Bronchial epithelial cell (primary cell): ENCODE results near the gene KIF25. TPM values are rescaled to one million over a fixed set of nuclear protein-coding genes. Genes with fewer than 3 reads are reported as not detected.

Source experiments
- DNase-seq: peaks from one replicate; pipeline ENCODE4 v3.0.0-alpha.2; 2010; ENCODE audit warnings: low read depth
- FAIRE-seq: peaks from 2 replicates; lab custom pipeline; 2011; peaks lifted over from hg19 to GRCh38; lab: Jason Lieb, UNC
- H3K27me3 ChIP-seq: 2 replicates; pipeline ENCODE4 v1.5.1; 2011; ENCODE audit warnings: low read length; ENCODE audit not compliant: control insufficient read depth, insufficient read depth
- H3K36me3 ChIP-seq: 2 replicates; pipeline ENCODE4 v1.5.1; 2011; ENCODE audit warnings: low read length; ENCODE audit not compliant: control insufficient read depth, insufficient read depth
- H3K4me3 ChIP-seq: 2 replicates; pipeline ENCODE4 v1.5.1; 2011; ENCODE audit warnings: mild to moderate bottlenecking, low read depth, low read length, control low read depth
- CTCF ChIP-seq: IDR thresholded peaks from 2 replicates; pipeline ENCODE4 v1.5.1; 2011; ENCODE audit warnings: mild to moderate bottlenecking, moderate library complexity, low read length, control low read depth, inconsistent platforms; ENCODE audit not compliant: insufficient read depth, severe bottlenecking
- total RNA-seq: library from RNA; depleted of rRNA; stranded (reverse); fragments of >200 nt; gene quantifications from 2 replicates; pipeline ENCODE4 v1.2.1, GENCODE V29; 2014

The KIF25 gene
- total RNA-seq, 1 donor from 2014 or later = not detected

GRCh38 chr6:168045141-168045691 lies 47.7 kb downstream of the KIF25 start:
- FAIRE-seq = no peak
- no peak for DNase-seq
- Histone ChIP-seq H3K36me3 (no peaks in the 10 kb centered on the region), H3K4me3 (no peak overlapping the region), H3K27me3 (no peaks in the 10 kb centered on the region)
- TF ChIP-seq CTCF = no peak

- Histone ChIP-seq H3K27me3 (no peaks in the 10 kb centered on the region), H3K4me3 (no peak overlapping the region), H3K36me3 (no peaks in the 10 kb centered on the region)
- no peak for DNase-seq
- TF ChIP-seq CTCF = no peak
- no peak for FAIRE-seq
Observed at GRCh38 chr6:168045706-168046620, 48.5 kb downstream of the KIF25 start.

- FAIRE-seq = no peak
- Histone ChIP-seq H3K27me3 (no peaks in the 10 kb centered on the region), H3K4me3 (no peak overlapping the region), H3K36me3 (no peaks in the 10 kb centered on the region)
- TF ChIP-seq CTCF = no peak
- no peak for DNase-seq
Observed at GRCh38 chr6:168046696-168047095, 49.2 kb downstream of the KIF25 start.

- Histone ChIP-seq H3K36me3 (no peaks in the 10 kb centered on the region), H3K27me3 (no peaks in the 10 kb centered on the region)
- no peak for FAIRE-seq
Observed at GRCh38 chr6:168047841-168048723, 50.6 kb downstream of the KIF25 start.

GRCh38 chr6:168048724-168049025 lies 51.2 kb downstream of the KIF25 start:
- no peak overlapping the region for H3K4me3 ChIP-seq
- H3K36me3 ChIP-seq = no peaks in the 10 kb centered on the region
- DNase-seq = no peak
- no peak for FAIRE-seq
- no peak for TF ChIP-seq CTCF
- H3K27me3 ChIP-seq = no peaks in the 10 kb centered on the region

More at GRCh38 chr6:168047841-168048723, 50.6 kb downstream of the KIF25 start:
- TF ChIP-seq CTCF = no peak
- H3K4me3 ChIP-seq = no peak overlapping the region
- DNase-seq = no peak
